GM13976 (cell line): Measurements from ENCODE around the gene AHDC1.

Experiments
- DNase-seq: peaks from one replicate; pipeline ENCODE4 v3.0.0; 2012; ENCODE audit warnings: low spot score
- CTCF ChIP-seq: IDR thresholded peaks from 2 replicates; pipeline ENCODE4 v1.5.1; 2012; ENCODE audit warnings: borderline replicate concordance, mild to moderate bottlenecking; ENCODE audit not compliant: insufficient read depth; ENCODE audit errors: extremely low read depth, missing control alignments, control extremely low read depth
- in situ Hi-C: fragments of 300-500 bp; cut with MboI; formaldehyde crosslinking; loops from one replicate; pipeline ENCODE4 v1.12.0; 2022; ENCODE audit warnings: low sequenced_read_pairs, mixed read lengths, inconsistent platforms; ENCODE audit not compliant: unreplicated experiment

Gene AHDC1

GRCh38 chr1:27605300-27605766 is 1.4 kb upstream of the AHDC1 start:
- no peak for TF ChIP-seq CTCF
- in situ Hi-C loops = loop anchor here (5.0 to 10.0 kb wide), 2 partner anchors 57 to 211 kb away; partner anchors contain the start of gene GPR3
- DNase-seq = no peak

- TF ChIP-seq CTCF = no peak
- in situ Hi-C loops = loop anchor here (5.0 to 10.0 kb wide), 2 partner anchors 58 to 210 kb away; partner anchors contain the start of gene GPR3
- no peak for DNase-seq
Observed at GRCh38 chr1:27604579-27605299, 795 bp upstream of the AHDC1 start.

- peak; percentile 78 for DNase-seq
- no peak for TF ChIP-seq CTCF
- in situ Hi-C loops = loop anchor here (10.0 kb wide), 1 partner anchor 208 kb away; the partner anchor contains the start of gene GPR3
Observed at GRCh38 chr1:27603309-27603680, 649 bp downstream of the AHDC1 start.

GRCh38 chr1:27602462-27603308 is 1.3 kb downstream of the AHDC1 start:
- no peak for TF ChIP-seq CTCF
- DNase-seq = peak; percentile 67
- in situ Hi-C loops = loop anchor here (10.0 kb wide), 1 partner anchor 208 kb away; the partner anchor contains the start of gene GPR3

GRCh38 chr1:27601771-27602461 is 2.0 kb downstream of the AHDC1 start:
- TF ChIP-seq CTCF = no peak
- DNase-seq = no peak
- in situ Hi-C loops = loop anchor here (10.0 kb wide), 1 partner anchor 207 kb away; the partner anchor contains the start of gene GPR3

- TF ChIP-seq CTCF = no peak
- in situ Hi-C loops = loop anchor here (10.0 kb wide), 1 partner anchor 207 kb away; the partner anchor contains the start of gene GPR3
- DNase-seq = no peak
Observed at GRCh38 chr1:27601321-27601770, 2.6 kb downstream of the AHDC1 start.
